HG03439 (cell line): ENCODE results near the gene RFTN1.
A peak's percentile ranks its signal among the peaks of the same experiment; 100 is the strongest.

Source experiments
- ATAC-seq: cut with Tn5 transposase; IDR thresholded peaks from one replicate; pipeline ENCODE4 v1.9.1; 2021; ENCODE audit warnings: mild to moderate bottlenecking, moderate library complexity; ENCODE audit not compliant: unreplicated experiment

RFTN1 gene, protein sequence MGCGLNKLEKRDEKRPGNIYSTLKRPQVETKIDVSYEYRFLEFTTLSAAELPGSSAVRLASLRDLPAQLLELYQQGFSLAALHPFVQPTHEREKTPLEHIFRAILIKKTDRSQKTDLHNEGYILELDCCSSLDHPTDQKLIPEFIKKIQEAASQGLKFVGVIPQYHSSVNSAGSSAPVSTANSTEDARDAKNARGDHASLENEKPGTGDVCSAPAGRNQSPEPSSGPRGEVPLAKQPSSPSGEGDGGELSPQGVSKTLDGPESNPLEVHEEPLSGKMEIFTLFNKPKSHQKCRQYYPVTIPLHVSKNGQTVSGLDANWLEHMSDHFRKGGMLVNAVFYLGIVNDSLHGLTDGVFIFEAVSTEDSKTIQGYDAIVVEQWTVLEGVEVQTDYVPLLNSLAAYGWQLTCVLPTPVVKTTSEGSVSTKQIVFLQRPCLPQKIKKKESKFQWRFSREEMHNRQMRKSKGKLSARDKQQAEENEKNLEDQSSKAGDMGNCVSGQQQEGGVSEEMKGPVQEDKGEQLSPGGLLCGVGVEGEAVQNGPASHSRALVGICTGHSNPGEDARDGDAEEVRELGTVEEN

DNA sequence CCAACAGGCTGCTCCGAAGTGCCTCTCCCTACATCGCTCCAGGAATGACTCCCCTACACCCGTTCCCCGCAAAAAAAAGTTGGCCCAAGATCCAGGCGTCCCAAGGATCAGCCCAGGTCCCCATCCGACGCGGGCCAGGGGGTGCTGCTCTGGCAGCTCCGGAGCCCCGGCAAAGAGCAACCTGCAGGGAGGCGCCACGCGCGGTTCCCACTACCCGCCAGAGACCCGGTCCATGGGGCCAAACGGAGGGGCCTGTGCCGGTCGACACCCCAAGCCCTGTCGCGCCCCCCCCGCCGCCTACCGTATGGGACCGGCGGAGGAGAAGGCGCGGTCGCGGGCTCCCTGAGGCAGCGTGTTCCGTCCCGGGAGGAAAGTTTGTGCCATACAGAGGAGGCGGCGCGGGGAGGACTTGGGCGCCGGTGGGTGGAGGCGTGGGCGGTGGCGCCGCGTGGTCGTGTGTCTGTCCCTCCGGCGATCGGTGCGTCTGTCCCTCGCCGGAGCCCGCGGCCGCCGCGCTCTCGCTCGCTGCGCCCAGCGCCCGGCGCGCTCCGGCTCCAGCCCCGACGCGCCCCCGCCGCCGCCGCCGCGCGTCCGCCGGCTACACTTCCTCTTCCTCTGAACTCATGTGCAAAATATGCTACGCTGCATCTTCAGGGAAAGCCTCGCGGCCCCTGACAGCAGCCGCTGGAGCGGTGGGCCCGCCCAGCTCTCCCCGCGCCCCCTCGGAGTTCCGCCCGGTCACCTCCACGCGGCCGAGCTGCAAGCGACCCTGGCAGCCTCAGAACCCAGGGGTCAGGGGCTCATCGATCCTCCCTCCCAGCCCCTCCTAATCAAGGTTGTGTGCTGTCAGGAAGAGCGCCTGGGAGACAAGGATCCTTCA is at the start of gene RFTN1:
RFTN1 (minus strand) TSS at position 559 of the 880 bp plus-strand sequence. CDS start 19,830 bp downstream, outside the sequence.
- no peak for ATAC-seq

DNA sequence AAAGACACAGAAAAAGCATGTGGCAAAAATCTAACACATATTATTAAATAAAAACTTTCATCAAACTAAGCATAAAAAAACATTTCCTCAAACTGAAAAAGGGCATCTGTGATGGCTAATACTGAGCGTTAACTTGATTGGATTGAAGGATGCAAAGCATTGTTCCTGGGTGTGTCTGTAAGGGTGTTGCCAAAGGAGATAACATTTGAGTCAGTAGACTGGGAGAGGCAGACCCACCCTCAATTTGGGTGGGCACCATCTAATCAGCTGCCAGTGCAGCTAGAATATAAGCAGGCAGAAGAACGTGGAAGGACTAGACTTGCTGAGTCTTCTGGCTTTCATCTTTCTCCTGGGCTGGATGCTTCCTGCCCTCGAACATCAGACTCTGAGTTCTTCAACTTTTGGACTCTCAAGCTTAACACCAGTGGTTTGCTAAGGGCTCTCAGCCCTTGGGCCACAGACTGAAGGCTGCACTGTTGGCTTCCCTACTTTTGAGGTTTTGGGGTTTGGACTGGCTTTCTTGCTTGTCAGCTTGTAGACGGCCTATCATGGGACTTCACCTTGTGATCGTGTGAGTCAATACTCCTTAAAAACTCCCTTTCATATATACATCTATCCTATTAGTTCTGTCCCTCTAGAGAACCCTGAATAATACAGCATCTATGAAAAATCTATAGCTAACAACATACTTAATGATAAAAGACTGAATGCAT is 46.3 kb upstream of the RFTN1 start:
- ATAC-seq = no peak

DNA sequence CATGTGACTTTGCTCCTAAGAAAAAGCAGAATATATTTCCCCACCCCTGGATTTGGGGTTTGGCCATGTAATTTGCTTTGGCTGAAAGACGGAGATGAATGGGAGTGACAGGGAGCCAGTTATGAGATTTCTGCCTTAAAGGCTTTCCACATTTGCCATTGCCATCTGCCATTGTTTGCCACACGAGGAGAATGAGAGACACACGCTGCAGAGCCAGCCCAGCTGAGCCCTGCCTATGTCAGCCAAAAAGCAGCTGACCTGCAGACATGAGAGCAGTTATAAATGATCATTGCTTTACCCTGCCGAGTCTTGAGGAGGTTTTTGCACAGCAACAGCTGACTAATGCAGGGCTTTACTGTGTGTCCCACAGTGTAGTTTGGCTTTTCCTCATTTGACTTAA is 40.6 kb upstream of the RFTN1 start:
- no peak for ATAC-seq

DNA sequence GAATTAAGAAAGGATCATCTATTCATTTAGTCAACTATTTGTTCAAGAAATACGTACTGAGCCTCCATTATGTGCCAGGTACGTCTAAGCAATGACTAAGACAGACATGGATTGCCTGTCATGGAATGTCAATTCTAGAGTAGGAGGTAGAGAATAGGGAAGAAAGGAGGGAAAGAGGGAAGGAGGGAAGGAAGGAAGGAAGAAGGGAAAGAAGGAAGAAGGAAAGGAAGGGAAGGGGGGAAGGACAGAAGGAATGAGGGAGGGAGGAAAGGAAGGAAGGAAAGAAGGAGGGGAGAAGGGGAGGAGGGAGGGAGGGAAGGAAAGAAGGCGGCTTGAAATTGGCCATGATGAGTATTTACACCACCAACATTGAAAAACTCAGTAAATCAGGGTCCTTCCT is 39.3 kb upstream of the RFTN1 start:
- ATAC-seq = no peak

DNA sequence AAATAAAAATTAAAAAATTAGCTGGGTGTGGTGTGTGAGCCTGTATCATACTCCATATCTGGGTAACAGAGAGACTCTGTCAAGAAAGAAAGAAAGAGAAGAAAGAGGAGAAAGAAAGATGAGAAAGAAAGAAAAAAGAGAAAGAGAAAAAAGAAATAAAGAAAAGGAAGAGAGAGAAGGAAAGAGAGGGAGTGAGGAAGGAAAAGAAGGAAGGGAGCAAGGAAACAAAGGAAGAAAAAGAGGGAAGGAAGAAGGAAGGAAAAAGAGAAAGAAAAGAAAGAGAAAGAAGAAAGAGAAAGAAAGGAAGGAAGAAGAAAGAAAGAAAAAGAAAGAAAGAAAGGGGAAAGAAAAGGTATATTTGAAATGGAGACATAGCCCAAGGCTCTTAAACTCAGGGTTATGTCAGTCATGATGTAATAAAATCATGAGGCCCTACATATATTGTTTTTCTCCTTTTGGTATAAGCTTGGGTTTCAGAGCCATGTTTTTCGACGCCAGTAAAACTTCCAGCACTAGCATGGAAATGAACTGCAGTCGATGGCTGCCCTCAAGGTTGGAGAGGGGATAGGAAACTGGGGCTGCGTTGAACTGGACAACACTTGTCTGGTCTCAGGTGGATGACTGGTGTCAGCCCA is 38.0 kb upstream of the RFTN1 start:
- no peak for ATAC-seq

DNA sequence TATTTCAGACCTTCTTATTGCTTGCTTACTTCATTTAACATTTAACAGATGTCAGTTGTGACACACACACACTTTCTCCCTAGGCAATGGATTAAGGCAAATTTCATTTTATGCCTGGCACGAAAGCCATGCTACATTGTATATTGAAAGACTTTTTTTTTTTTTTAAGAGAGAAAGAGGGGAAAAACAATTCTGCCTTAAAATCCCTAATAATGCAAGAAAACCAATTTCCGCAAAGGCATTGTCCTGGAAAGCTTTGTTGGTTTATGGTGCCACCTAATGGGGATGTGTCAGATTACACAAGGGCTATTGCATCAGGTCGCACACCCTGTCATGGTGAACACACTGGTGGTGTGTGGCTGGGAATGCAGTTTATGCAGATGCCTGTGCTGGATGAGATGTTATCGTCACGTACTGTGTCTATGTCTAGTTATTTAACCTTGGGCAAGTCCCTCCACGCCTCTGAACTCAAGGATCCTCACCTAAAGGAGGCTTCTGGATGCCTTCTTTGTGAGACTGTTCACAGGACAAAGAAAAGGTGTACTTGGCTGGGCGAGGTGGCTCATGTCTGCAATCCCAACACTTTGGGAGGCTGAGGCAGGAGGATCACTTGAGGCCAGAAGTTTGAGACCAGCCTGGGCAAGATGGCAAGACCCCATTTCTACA is 37.3 kb upstream of the RFTN1 start:
- peak; percentile 84 for ATAC-seq

DNA sequence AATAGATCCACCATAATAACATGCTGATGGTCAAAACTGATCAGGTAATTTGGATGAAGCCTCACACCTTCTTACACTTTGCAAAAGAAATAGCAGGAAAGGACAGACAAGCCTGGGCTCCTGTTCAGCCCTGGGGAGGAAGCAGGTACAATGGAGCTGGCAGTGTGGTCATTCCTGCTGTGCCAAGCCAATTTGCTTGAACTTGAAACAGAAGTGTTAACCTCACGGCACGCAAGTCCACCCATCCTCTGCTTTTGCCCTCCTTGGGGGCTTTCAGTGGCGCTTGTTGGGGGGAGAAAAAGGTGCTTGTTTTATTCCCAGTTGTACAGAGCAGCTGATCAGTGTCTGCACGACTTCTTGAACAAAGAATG is 36.8 kb upstream of the RFTN1 start:
- peak; percentile 15 for ATAC-seq

DNA sequence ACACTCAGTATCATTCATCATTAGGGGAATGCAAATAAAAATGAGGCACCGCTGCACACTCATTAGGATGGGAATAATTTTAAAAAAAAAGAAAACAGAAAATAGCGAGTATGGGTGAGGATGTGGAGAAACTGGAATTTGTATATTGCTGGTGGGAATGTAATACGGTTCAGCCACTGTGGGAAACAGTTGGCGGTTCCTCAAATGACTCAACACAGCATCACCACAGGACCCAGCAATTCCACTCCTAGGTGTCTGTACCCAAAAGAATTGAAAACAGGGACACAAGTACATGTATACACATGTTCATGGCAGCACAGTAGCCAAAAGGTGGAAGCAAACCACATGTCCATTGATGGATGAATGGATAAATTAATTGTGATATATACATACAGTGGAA is 35.2 kb upstream of the RFTN1 start:
- ATAC-seq = no peak

DNA sequence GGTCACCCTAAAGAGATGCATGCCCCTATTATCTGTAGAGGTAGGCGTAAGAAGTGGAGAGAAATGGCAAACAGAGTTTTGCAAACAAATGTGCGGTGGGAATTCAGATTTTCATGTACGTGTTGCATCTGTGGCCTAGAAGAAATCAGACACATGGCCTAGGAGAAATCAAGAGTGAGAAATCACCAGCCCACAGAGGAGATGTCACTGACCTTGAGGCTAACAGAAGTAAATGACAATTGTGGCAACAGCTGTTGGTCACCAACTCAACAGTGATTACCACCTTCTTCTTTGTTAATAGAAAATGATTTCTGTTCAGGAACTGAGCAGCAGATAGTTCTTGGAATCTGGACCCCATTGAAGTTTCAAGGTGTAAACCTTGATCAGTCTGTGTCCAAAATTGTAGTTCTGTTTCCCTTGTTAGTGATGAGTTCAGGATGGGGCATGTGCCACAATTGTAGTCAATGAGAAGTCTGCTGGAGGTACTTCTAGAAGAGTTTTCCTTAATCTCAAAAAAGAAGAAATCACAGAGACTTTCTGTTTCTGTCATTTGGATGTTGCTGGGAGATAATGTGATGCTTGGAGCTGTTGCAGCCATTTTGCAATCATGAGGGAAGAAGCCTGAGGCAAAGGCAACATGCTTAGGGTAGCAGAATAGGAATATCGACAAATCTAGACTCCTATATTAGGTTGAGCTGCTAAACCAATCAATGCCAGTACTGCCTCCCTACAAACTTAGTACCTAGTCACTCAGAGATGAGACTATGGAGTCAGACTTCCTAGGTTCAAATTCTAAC is 34.3 kb upstream of the RFTN1 start:
- no peak for ATAC-seq

DNA sequence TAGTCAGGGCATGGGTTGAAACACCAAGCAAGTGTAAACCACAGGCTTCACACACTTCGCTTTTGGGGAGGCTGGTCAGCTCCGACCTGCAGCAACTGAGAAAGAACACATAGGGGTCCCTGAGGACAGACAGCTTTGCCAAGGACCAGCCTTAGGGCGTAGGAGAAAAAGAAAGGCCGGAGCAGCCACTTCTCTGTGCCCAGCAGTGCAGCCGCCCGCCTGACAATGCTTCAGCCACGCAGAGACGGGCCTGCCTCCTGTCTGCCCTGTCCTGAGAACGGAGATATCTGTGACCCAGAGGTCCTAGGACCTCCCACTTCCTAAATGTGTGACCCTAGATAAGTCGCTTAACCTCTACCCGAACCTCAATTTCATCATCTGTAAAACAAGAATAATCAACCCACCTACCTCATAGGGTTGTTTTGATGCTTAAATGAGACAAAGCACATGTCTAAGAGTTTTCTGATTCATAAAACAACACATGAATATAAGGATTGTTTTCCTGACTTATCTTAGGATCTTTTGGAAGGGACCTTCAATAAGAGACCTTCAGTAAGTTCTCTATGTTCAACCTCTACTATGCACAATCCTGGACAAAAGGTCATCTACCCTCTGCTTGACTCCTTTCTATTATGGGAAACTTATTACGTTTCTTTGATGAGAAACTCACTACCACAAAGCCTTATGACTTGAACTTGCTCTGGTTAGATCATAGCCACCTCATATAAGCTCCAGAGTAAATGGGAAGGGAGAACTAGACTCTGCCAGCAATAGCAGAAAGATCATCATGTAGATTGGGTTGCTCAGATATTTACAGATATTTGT is 32.9 kb upstream of the RFTN1 start:
- no peak for ATAC-seq

DNA sequence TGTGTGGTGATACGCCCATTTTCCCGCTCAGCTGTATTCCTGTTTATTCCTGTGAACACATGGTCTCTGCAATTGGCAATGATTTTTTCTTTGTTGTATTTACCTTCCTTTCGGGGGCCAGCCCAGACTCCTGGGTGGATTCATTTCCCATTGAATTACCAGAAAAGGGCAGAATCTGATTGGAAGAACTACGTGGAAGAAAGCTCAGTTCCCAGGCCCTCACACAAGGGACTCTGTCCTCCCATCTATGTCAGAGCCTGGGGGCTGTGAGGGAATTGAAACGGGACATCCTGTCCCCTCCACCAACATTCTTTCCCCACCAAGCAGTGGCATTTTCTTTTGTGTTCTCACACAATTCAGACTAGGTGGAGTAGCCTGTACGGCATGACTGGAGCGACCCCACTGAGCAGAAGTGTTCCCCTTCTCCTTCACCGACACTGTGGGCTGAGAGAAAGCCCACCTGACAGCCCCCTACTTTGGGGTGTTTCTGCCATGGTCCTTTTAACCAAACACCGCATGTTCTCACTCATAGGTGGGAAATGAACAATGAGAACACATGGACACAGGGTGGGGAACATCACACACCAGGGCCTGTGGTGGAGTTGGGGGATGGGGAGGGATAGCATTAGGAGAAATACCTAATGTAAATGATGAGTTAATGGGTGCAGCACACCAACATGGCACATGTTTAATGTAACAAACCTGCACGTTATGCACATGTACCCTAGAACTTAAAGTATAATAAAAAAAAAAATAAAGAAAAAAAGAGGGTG is 32.1 kb upstream of the RFTN1 start:
- ATAC-seq = no peak

DNA sequence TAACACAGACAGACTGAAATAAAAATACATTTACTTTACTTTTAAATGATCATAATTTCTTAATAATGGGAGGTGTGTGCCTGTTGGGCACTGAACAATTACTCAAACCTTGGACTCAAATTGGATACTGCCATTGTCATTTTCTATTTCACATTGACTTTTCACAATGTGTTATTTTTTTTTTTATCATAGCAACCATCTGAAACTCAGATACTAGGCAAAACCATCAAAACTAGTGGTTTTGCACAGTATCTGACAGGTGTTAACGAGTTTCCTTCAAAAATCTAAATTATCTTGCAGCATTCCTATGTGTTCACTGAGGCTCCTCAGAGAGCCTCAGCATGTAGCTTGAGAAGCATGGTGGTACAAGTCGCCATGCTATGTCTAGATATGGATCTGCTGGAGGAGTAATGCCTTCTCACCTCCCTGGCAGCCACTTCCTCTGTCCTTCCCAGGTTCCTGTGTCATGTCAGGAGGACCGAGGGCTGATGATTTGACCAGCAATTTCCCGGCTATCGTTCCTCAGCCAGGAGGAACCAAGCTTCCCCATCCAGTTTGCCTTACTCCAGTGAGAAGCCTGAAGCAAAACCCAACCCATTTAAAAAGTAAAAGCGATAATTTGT is 29.9 kb upstream of the RFTN1 start:
- ATAC-seq = no peak

DNA sequence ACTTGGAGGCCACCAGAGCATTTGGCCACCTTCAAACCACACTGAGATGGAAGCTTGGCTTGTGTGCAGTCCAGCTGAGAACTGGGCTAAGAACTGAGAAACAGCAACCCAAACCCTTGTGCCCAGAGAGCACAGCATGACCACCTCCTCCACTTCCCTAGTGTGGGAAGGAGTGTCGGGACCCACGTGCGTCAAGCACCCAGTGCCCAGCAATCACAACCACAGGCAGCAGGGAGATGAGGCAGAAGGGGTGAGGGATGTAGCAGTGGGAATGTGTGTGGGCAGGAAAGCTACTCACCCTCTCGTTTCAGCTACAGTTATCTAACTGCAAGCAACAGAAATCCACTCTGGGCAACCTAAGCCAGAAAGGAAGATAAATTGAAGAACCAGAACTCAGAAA is 25.0 kb upstream of the RFTN1 start:
- ATAC-seq = no peak

DNA sequence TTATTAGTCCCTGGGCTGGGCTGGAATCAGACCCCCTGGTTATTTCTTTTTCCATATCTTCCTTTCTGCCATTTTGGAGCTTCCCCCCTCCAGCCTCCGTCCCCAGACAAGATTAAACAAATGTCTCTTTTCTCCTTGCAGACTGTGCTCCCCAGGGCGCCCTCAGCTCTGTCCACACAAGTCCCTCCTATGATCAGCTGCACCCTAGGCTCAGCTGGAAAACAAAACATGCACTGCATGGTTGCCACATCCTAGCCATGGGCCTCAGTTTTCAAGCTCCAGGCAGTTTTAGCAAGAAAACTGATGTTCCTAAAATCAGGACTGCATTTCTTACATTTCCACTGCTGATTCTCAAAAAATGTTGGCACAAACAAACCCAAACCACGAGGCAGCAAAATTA is 23.5 kb upstream of the RFTN1 start:
- ATAC-seq = no peak

DNA sequence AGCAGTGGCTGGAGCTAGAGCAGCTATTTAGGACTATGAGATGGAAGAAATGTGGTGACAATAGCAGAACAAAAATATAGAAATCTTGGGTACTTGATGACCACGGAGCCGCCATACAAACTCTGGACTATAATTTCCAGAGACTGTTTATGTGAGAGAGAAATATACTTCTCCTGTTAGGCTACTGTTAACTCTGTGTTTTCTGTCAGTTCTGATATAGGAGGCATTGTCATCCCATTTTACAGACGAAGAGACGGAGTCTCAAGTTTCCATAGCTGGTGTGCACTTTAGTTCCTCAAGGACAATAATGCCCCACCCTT is 22.8 kb upstream of the RFTN1 start:
- no peak for ATAC-seq

DNA sequence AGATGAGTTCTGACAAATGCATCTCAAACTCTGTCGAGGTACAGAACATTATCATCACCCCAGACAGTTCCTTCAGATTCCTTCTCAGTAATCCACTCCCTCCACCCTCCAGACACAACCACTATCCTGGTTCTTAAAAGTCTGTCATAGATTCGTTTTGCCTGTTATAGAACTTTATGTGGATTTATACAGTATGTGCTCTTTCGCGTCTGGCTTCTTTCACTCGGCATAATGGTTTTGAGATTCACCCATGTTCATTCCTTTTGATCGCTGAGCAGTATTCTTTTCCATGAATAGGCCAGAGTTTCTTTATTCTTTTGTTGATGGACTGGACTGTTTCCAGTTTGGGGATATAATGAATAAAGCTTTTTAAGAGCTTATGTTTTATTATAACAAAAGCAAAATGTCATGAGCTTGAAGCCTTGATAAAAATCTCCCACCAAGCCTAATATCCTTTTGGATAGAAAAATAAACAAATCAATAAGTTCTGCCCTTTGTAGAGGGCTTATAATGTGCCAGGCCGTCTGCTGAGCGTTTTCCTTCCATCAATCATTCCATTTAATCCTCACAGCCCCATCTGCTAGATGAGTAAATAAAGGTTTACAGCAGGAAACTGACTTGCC is 21.3 kb upstream of the RFTN1 start:
- no peak for ATAC-seq
